ENCODE results near the gene POTEH. TPM values are rescaled to one million over a fixed set of nuclear protein-coding genes. Genes with fewer than 3 reads are reported as not detected.

The POTEH gene
- not detected in 2 replicates for total RNA-seq

GRCh38 chr22:15689749-15690125 is at the start of gene POTEH:
POTEH (plus strand) TSS chr22:15690026; CDS start chr22:15690078, 52 bp downstream.

Other genes with a start within 250 kb of the POTEH start
- gene OR11H1, start 161.8 kb upstream of the POTEH start, total RNA-seq, result not detected in 2 replicates